Measurements from ENCODE around the gene PFDN1. TPM values are rescaled to one million over a fixed set of nuclear protein-coding genes. Genes with fewer than 3 reads are reported as not detected.

Gene PFDN1
- total RNA-seq, 1 donor: 60.2 TPM

DNA sequence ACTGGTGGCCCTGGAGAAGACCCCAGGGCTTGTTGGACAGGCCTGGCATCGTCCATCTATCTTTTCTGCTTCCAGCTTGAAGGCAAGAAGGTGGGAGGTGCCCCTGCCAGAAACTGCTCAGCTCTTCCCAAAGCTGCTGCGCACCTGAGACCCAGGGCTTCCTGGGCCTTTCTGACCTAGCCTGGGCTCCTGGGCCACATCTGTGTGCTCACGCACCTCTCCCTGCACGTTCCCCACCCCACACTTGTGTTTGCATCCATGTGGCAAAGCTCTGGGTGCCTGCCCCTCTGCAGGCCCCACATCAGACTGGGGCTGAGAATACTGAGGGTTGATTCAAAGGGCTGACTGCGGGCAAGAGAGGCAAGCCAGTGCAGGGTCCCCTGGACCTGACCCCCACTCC is 63.4 kb downstream of the PFDN1 start:
- TF ChIP-seq, protein P1, sequence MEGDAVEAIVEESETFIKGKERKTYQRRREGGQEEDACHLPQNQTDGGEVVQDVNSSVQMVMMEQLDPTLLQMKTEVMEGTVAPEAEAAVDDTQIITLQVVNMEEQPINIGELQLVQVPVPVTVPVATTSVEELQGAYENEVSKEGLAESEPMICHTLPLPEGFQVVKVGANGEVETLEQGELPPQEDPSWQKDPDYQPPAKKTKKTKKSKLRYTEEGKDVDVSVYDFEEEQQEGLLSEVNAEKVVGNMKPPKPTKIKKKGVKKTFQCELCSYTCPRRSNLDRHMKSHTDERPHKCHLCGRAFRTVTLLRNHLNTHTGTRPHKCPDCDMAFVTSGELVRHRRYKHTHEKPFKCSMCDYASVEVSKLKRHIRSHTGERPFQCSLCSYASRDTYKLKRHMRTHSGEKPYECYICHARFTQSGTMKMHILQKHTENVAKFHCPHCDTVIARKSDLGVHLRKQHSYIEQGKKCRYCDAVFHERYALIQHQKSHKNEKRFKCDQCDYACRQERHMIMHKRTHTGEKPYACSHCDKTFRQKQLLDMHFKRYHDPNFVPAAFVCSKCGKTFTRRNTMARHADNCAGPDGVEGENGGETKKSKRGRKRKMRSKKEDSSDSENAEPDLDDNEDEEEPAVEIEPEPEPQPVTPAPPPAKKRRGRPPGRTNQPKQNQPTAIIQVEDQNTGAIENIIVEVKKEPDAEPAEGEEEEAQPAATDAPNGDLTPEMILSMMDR (IDR thresholded peaks at IDR 0.05; ENCODE audit: insufficient read depth, low read length): no peak
- no peak overlapping the region for H3K4me3 ChIP-seq (ENCODE audit: low read depth, low read length)
- DNase-seq (ENCODE audit: low read depth): no peak

DNA sequence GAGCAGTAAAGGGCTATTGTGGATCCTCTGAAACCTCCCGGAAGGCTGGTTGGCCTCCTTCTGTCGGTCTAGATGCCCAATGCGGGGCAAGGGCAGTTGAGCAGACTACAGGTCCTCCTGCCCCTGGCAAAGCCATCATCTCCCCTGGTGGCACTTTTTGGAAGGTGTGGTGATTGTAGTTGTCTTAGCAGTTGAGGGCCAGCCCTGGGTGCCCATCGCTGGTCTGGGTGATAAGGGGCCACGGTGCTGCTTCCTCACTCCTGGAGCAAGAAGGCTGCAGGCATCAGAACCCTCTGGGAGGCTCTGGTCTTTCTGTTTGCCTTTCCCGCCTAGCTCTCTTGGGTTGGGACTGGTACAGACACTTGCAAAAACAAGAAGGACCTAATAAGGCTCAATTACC is 64.1 kb downstream of the PFDN1 start:
- TF ChIP-seq, protein P1 (IDR thresholded peaks at IDR 0.05; ENCODE audit: insufficient read depth, low read length): no peak
- no peak for DNase-seq (ENCODE audit: low read depth)

DNA sequence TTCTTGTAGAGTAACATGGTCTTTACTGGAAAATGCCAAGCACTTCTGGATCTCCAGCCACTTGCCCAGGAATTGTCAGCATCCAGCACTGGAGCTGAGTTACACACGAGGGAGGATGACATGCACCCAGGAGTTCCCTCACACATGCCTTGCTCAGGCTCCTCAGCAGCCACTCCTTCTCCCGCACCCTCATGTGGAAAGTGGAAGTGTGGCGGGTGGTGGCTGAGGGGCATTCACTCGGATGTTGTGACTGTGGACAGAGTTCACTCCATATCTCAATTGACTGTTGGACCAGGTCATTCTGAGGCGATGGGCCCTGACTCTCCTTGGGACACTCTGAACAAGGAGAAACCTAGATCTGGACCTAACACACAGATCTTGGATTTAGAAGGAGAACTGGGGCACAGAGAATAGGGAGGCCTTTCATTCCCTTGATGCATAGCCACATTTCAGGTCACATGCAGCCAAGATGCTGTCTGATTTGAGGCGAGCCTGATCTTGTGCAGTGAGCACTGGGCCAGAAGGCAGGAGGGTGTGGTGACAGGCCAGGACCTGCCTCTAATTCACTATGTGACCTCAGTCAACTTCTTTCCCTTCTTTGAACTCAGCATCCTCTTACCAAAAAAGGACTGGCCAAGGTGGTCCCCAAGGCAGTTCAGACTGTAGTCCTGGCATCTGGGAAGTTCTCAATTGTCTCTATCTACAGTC is 65.9 kb downstream of the PFDN1 start:
- TF ChIP-seq, protein P1 (IDR thresholded peaks at IDR 0.05; ENCODE audit: insufficient read depth, low read length): no peak
- H3K4me3 ChIP-seq (ENCODE audit: low read depth, low read length): no peak overlapping the region

More for the DNA sequence above, 64.1 kb downstream of the PFDN1 start:
- no peak overlapping the region for H3K4me3 ChIP-seq (ENCODE audit: low read depth, low read length)

DNA sequence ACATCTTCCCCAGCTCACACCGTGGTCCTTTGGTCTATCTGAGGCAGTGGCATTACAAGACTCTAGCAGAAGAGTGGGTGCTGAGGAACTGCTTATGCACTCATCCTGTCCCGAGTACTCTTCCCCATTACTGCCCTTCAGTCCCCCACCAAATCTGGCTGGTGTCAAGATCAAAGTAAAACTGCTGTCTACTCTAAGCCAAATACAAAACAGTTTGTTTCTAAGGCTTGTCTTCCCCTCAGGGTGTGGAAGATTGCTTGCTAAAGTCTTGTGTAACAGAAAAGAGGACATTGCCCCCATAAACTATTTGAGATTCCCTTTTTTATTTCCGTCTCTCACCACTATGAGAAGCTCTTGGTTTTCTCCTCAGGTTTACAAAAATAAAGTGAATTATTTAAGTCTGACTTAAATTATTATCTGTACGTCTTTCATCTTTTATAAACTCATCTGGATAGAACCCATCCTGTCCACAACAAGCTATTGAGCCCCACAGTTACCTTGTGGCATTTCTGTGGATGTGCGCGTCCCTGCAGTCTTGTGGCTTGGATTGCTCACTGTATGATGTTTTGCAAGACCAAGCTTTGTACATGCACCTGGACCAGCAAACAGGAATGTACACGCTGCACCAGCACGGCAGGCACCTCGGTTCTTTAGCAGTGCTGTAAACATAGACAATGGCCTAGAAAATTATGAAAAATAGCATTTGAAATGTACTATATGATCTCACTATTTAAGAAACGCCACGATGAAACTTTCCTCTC is 66.9 kb downstream of the PFDN1 start:
- no peak for DNase-seq (ENCODE audit: low read depth)
- TF ChIP-seq, protein P1 (IDR thresholded peaks at IDR 0.05; ENCODE audit: insufficient read depth, low read length): no peak
- no peak overlapping the region for H3K4me3 ChIP-seq (ENCODE audit: low read depth, low read length)

More for the DNA sequence above, 65.9 kb downstream of the PFDN1 start:
- DNase-seq (ENCODE audit: low read depth): no peak

DNA sequence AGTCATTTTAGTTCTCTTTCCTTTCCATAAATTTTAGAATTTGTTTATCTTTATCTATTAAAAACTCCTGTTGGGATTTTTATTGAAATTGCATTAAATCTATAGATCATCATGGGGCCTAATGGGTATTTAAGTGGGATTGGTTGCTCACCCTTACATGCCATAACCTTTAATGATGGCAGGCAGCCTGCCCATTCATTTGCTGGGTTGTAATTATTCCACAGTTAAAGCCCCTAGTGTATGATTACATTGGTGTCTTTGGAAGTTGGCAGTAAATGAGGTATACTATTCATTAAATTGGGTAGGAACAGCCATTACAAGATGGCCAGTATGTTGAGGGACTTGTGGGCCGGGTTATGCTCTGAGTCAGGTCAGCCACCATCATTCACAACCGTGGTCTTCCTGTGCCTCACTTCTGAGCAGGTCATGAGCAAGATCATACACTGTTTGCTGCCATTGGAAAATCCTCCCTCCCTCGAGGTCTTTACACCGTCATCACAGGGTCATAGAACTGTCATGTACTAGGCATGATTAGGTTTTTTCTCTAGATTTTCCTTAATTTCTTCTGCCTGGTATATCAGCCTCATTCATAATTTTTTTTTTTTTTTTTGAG is 68.4 kb downstream of the PFDN1 start:
- DNase-seq (ENCODE audit: low read depth): no peak
- TF ChIP-seq, protein P1 (IDR thresholded peaks at IDR 0.05; ENCODE audit: insufficient read depth, low read length): no peak
- no peak overlapping the region for H3K4me3 ChIP-seq (ENCODE audit: low read depth, low read length)

DNA sequence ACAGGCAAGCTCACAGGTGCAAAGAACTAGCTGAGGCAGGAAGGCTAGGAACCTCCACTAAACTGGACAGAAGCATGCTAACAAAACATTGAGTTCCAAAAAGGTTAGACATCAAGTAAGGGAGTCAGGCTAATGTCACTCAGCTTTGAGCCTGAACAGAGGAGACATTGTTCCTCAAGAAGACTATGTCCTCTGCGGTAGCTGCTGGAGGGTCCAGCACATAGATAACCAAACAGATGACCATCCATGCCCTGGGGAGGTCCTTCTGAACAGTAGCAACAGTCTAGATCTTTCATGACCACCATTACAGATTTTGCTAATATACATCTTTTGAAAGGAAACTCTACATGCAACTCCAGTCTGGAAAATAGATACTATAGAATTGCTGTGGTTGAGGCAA is 70.2 kb downstream of the PFDN1 start:
- DNase-seq (ENCODE audit: low read depth): no peak
- TF ChIP-seq, protein P1 (IDR thresholded peaks at IDR 0.05; ENCODE audit: insufficient read depth, low read length): no peak
- H3K4me3 ChIP-seq (ENCODE audit: low read depth, low read length): no peak overlapping the region

Measured in fibroblast of the aortic adventitia (primary cell).